ENCODE data around the gene PTTG1IP. TPM values are rescaled to one million over a fixed set of nuclear protein-coding genes. Genes with fewer than 3 reads are reported as not detected.
A peak's percentile ranks its signal among the peaks of the same experiment; 100 is the strongest.

The PTTG1IP gene
- total and polyA plus RNA-seq, 2 of the 13 experiments (the other 11 are each of a cell fraction or from before 2014, with no cell fraction given), result 161 to 700 TPM

DNA sequence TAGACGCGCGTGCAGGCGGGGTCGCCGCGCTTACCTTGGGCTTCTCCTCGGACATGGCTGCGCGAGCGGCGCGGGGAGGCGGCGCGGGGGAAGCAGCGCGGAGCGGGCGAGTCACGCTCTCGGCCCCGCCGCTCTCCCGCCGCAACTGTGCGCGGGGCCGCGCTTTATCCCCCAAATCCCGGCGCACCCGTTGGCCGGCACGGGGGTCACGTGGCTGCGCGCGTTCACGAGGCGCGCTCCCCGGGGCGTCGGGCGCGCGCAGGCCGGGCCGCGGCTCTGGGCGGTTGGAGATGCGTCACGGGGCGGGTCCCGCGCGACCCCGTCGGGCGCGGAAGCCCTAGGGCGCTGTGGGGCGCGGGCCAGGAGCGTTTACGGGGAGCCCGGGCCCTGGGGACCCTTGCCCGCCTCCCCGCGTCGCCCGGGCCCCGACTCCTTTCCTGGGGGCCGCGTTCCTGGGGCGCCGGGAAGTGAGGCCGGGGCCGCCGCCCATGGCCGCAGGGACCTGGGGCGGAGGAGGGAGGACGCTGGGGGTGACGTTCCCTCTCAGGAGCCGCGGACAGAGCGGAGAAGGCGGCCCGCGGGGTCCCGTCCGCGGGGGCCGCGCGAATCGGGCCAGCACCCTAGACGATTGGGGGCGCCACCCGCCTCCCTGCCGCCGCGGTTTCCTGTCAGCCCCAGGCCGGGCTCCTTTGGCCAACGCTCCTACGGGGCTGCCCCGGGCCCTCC, 55.4 kb downstream of the PTTG1IP start, which contains the start of gene SUMO3 (continued):
- TF ChIP-seq, protein P1, sequence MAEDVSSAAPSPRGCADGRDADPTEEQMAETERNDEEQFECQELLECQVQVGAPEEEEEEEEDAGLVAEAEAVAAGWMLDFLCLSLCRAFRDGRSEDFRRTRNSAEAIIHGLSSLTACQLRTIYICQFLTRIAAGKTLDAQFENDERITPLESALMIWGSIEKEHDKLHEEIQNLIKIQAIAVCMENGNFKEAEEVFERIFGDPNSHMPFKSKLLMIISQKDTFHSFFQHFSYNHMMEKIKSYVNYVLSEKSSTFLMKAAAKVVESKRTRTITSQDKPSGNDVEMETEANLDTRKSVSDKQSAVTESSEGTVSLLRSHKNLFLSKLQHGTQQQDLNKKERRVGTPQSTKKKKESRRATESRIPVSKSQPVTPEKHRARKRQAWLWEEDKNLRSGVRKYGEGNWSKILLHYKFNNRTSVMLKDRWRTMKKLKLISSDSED (CRISPR knock-in tag; IDR thresholded peaks at IDR 0.05), result no peak
- TF ChIP-seq ZNF780A (CRISPR knock-in tag; IDR thresholded peaks at IDR 0.05) (no peak), FOSL1 (CRISPR knock-in tag; IDR thresholded peaks at IDR 0.05; ENCODE audit: borderline replicate concordance) (no peak), HOXA9 (CRISPR knock-in tag; IDR thresholded peaks at IDR 0.05; ENCODE audit: borderline replicate concordance) (no peak), ZSCAN20 (CRISPR knock-in tag; IDR thresholded peaks at IDR 0.05; ENCODE audit: borderline replicate concordance) (0 out of 2 replicates have a peak, but pooled peaks have one; percentile 84), SETDB1 (CRISPR knock-in tag; IDR thresholded peaks at IDR 0.05; ENCODE audit: borderline replicate concordance) (no peak), RBM39 (IDR thresholded peaks at IDR 0.05; ENCODE audit: low read depth, low read length, poor library complexity, severe bottlenecking) (no peak), TMF1 (CRISPR knock-in tag; IDR thresholded peaks at IDR 0.05; ENCODE audit: low read depth) (no peak), FOXP1 (IDR thresholded peaks at IDR 0.05) (no peak), FOXP1 (CRISPR knock-in tag; IDR thresholded peaks at IDR 0.05) (no peak), RBFOX2 (IDR thresholded peaks at IDR 0.05; ENCODE audit: low read depth, low read length) (peak; percentile 76), ZNF333 (CRISPR knock-in tag; IDR thresholded peaks at IDR 0.05; ENCODE audit: borderline replicate concordance) (no peak), NFYB (CRISPR knock-in tag; IDR thresholded peaks at IDR 0.05) (peak; percentile 59; the same call in 1 of the 2 replicates)
- TF ChIP-seq, protein P2, sequence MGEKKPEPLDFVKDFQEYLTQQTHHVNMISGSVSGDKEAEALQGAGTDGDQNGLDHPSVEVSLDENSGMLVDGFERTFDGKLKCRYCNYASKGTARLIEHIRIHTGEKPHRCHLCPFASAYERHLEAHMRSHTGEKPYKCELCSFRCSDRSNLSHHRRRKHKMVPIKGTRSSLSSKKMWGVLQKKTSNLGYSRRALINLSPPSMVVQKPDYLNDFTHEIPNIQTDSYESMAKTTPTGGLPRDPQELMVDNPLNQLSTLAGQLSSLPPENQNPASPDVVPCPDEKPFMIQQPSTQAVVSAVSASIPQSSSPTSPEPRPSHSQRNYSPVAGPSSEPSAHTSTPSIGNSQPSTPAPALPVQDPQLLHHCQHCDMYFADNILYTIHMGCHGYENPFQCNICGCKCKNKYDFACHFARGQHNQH (CRISPR knock-in tag; IDR thresholded peaks at IDR 0.05), result no peak
- TF ChIP-seq, protein P3, sequence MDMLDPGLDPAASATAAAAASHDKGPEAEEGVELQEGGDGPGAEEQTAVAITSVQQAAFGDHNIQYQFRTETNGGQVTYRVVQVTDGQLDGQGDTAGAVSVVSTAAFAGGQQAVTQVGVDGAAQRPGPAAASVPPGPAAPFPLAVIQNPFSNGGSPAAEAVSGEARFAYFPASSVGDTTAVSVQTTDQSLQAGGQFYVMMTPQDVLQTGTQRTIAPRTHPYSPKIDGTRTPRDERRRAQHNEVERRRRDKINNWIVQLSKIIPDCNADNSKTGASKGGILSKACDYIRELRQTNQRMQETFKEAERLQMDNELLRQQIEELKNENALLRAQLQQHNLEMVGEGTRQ (IDR thresholded peaks at IDR 0.05; ENCODE audit: low read depth, low read length), result peak; percentile 80
- TF ChIP-seq, protein P3 (CRISPR knock-in tag; IDR thresholded peaks at IDR 0.05; ENCODE audit: borderline replicate concordance), result no peak; the same call in 1 of the 2 replicates
- TF ChIP-seq, protein P4, sequence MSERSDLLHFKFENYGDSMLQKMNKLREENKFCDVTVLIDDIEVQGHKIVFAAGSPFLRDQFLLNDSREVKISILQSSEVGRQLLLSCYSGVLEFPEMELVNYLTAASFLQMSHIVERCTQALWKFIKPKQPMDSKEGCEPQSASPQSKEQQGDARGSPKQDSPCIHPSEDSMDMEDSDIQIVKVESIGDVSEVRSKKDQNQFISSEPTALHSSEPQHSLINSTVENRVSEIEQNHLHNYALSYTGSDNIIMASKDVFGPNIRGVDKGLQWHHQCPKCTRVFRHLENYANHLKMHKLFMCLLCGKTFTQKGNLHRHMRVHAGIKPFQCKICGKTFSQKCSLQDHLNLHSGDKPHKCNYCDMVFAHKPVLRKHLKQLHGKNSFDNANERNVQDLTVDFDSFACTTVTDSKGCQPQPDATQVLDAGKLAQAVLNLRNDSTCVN (CRISPR knock-in tag; IDR thresholded peaks at IDR 0.05; ENCODE audit: borderline replicate concordance), result no peak
- TF ChIP-seq, protein P5, sequence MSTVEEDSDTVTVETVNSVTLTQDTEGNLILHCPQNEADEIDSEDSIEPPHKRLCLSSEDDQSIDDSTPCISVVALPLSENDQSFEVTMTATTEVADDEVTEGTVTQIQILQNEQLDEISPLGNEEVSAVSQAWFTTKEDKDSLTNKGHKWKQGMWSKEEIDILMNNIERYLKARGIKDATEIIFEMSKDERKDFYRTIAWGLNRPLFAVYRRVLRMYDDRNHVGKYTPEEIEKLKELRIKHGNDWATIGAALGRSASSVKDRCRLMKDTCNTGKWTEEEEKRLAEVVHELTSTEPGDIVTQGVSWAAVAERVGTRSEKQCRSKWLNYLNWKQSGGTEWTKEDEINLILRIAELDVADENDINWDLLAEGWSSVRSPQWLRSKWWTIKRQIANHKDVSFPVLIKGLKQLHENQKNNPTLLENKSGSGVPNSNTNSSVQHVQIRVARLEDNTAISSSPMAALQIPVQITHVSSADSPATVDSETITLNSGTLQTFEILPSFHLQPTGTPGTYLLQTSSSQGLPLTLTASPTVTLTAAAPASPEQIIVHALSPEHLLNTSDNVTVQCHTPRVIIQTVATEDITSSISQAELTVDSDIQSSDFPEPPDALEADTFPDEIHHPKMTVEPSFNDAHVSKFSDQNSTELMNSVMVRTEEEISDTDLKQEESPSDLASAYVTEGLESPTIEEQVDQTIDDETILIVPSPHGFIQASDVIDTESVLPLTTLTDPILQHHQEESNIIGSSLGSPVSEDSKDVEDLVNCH (CRISPR knock-in tag; IDR thresholded peaks at IDR 0.05), result no peak
- TF ChIP-seq, protein P6, sequence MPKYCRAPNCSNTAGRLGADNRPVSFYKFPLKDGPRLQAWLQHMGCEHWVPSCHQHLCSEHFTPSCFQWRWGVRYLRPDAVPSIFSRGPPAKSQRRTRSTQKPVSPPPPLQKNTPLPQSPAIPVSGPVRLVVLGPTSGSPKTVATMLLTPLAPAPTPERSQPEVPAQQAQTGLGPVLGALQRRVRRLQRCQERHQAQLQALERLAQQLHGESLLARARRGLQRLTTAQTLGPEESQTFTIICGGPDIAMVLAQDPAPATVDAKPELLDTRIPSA (CRISPR knock-in tag; IDR thresholded peaks at IDR 0.05; ENCODE audit: borderline replicate concordance), result no peak
- TF ChIP-seq, protein P7, sequence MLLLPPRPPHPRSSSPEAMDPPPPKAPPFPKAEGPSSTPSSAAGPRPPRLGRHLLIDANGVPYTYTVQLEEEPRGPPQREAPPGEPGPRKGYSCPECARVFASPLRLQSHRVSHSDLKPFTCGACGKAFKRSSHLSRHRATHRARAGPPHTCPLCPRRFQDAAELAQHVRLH (CRISPR knock-in tag; IDR thresholded peaks at IDR 0.05; ENCODE audit: borderline replicate concordance, low read depth), result no peak

All from HepG2 (cell line).